NCI-H748 treated with DMSO at 0.1 percent for 48 hours (cell line): ENCODE results near the gene TNS1.
A peak's percentile ranks its signal among the peaks of the same experiment; 100 is the strongest.
"Not testable (repeated sequence)": the region's sequence is repeated elsewhere in the genome, so short reads cannot be mapped to it uniquely, and the experiment has no call there.

Source experiments
- DNase-seq: peaks from one replicate; lab custom pipeline; 2025; lab: John Stamatoyannopoulos, UW

TNS1 gene

DNA sequence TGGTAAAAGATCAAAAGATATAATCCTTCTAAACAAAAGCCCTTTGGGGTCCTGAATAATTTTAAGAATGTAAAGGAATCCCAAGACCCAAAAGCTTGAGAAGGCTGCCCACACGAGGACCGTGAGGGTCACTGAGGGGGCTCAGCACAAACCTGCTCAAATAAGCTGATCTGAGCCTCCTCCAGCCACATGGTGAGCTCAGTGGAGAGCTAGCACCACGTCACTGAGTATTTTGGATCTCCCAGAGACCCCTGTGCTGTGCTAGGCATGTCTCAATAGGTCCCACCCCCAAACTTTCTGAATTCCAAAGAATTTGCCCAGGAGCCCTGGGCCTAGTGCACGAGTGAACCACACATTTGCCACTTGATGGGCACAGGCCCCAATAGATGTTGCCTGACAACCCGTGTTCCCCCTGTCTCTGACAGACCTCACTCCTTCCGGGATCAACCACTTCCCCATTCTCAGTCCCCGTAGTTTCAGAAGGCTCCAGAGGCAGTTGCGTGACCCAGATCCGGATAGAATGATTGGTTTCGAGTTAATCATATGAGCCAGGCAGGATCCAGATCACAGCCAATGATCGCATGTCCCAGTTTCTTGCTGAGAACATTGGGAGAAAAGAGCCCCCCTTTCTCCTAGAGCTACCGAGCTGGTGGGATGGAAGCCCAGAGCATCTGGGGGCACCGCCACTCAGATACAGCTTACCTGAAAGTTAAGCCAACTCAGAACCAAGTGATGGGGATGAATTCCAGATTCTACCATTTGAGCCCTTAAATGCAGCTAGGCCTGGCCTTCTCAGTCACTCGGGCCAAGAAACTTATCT, 203.8 kb downstream of the TNS1 start:
- DNase-seq, result no peak

DNA sequence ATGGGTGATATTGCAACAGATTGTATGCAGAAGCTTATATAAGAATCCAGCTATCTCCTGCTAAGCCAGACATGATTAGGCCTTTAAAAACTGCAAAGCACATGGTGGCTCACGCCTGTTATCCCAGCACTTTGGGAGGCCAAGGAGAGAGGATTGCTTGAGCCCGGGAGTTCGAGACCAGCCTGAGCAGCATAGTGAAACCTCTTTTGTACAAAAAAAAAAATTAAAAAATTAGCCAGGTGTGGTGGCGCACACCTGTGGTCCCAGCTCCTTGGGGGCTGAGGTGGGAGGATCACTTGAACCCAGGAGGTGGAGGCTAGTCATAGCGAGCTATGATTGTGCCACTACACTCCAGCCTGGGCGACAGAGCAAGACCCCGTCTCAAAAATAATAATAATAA, 204.6 kb downstream of the TNS1 start:
- DNase-seq, result no peak

DNA sequence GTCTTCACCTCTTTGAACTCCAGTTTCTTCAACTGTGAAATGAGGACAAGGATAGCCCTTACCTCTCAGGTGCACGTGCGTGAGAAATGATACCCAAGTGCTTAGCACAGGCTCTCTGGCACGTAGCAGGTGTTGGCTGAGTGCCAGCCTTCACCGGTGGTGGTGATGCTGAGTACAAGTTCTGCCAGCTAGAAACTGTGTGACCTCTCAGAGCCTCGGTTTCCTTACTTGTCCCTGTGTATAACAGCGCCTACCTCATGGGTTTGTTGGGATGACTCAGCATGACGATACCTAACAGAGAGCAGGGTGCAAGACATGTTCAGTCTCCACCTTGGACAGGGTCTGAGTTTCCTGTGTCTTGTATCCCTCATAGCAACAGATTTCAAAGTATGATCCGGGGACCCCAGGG, 205.1 kb downstream of the TNS1 start:
- DNase-seq, result peak; percentile 27

DNA sequence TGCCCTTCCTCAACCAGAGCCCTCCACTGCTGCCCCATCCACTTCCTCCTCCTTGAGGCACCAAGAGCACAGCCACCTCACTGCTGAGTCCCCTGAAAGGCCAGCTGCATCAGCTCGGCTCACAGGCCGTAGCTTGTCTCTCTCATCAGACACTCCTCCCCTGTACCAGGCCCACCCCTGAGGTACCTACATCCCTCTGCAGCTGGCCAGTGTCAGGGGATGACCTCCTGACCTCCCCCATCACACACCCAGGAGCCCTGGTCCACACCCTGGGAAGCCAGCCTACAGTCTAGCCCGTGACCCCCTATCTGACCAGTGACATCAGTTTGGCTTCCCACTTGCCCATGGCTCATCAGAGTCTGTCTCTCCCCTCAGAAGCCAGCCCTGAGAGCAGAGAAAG, 205.6 kb downstream of the TNS1 start:
- no peak for DNase-seq

DNA sequence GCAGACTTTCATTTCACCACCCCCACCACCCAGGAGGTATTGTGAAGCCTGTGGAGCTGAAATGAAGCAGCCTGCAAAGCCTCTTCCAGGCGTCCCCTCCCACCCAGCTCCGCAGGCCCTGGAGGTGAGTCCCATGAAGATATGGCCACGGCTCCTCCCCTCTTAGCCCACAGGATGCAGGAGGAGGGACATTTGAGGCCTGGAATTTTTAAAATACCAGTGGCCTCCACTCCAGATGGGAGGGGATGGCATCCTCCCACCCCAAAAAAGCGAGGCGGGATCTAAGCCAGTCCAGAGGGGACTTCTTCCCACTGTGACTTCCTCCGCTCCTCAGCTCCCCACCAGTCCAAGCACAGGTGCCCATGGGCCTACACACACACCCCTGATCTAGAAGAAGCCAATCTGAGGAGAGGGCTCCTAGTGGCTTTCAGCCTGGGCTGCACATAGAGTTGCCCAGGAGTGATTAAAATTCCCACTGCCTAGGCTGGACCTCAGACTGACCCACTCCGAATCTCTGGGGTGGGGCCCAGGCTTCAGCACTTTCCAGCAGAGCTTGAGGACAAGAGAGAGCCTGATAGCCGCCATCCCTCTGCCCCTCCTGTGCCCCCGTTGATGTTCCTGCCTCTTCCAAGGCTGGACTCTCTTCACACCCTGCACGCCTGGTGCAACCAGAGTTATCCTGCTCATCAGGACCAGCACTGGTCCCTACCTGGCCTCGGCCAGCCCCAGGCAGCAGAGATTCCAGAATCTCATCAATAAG, 206.9 kb downstream of the TNS1 start:
- DNase-seq, result no peak

DNA sequence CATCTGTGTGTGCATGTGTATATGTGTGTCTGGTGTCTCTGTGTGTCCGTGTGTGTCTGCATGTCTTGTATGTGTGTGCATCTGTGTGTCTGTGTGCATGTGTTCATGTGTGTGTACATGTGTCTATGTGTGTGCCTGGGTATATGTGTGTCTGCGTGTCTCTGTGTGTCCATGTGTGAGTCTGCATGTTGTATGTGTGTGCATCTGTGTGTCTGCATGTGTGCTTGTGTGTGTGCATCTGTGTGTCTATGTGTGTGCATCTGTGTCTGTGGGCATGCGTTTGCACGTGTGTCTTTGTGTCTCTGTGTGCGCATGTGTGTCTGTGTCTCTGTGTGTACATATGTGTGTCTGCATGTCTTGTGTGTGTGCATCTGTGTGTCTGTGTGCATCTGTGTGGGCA, 207.7 kb downstream of the TNS1 start:
- no peak for DNase-seq

DNA sequence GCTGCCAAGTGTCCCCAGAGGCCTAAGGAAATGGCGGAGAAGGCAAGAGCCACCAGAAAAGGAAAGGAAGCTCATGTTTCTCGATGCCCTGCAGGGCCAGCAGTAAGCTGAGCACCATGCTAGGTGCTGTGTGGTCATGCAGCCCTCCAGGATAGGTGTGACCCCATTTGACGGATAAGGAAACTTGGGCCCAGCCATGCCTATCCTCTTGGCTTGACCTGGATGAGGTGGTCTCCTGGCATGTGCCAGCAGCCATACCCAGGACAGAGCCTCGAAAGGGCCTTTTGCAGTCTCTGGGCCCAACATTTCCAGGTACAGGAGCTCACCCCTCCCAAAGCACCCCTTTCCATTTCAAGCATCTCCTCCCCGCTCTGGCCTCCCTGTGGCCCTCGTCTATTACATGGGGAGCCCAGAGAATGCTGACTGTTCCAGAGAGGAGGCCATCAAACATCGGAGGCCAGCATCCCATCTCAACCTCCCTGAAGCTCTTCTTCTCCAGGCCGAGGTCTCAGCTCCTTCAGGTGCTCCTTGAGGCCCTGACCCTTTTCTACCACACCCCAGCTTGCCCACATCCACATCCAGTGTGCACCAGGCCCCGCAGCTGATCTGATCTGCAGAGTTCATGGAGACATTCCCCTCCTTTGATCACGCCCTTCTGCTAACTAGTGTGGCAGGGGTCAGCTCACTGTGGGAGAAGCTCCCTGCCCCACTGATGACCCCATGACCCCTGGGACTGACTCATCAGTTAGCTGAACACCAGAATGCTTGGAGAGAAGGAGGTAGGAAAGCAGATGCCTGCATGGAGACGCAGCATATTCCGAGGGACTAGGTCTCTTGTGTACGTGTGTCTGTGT, 208.4 kb downstream of the TNS1 start:
- no peak for DNase-seq

DNA sequence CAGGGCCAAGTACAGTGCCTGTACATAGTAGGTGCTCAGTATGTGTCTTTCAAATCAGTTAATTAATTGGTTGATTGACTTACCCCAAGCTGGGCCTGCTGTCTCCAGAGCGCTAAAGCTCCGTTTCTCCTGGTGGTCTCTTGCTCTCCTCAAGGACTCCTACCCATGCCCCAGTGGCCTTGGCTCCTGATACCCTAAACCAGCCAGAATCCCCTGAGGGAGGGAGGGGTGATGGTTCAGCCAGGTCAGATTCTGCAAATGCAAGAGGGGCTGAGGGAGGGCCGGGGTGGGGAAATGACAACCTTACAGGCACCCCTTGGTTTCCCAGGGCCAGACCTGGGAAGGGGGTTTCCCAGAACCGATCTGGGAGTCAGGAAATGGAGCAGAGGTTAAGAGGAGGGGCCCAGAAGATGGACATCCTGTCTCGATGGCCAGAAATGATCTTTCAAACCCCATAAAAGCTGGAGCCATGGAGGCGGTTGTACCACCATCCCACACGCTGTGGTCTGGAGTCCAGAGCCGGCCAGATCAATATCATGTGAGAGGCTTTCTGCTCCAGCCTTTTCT, 209.1 kb downstream of the TNS1 start:
- no peak for DNase-seq

DNA sequence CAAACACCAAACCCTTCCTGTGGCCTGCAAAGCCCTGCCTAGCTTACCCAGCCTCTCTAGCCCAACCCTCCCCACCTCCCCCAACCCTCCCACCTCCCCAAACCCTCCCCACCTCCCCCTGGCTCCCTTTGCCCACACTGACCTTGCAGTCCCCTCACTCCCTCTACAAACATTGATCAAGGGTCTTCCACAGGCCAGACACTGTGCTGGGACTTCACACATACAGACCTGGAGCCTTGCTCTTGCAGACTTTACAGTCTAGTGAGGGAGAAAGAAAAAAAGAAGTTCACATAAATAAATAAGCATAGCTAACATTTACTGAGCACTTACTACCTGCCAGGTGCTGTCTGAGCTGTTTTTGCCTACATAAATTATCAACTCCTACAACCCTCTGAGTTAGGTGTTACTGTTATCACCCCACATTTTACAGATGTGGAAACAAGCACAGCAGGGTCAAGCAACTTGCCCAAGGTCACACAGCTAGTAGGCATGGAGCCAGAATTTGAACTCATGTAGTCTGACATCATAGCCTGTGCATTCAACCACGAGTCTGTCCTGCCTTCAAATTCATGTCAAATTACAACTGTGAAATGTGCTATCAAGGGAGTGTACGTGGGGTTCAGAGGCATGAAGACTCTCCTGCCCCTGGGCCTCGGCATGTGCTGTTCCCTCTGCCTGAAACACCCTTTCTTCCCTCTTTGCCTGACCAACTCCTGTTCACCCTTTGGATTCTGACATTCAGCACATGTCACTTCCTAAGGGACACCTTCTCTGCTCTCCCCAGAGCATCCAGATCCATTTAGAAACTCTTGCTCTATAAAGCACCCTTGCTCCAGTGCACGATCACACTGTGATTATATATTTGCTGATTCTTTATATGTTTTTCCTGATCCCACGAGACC, 209.9 kb downstream of the TNS1 start:
- DNase-seq, result no peak

DNA sequence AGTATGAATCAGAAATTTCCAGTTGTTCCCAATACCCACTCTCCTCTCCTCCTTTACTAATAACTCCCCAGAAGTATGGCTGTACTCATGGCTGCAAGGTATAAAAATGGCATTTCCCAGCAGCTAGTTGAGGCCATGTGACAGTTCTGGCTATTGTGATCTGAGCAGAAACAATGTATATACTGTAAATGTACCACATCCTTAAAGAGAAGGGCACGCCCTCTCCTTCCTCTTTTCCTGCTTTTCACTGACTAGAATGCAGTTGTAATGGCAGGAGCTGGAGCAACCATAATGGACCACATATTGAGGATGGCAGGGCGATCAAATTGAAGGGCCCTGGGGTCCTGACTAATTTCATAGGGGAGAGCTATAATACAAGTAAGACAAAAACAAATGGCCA, 211.2 kb downstream of the TNS1 start:
- DNase-seq, result no peak

DNA sequence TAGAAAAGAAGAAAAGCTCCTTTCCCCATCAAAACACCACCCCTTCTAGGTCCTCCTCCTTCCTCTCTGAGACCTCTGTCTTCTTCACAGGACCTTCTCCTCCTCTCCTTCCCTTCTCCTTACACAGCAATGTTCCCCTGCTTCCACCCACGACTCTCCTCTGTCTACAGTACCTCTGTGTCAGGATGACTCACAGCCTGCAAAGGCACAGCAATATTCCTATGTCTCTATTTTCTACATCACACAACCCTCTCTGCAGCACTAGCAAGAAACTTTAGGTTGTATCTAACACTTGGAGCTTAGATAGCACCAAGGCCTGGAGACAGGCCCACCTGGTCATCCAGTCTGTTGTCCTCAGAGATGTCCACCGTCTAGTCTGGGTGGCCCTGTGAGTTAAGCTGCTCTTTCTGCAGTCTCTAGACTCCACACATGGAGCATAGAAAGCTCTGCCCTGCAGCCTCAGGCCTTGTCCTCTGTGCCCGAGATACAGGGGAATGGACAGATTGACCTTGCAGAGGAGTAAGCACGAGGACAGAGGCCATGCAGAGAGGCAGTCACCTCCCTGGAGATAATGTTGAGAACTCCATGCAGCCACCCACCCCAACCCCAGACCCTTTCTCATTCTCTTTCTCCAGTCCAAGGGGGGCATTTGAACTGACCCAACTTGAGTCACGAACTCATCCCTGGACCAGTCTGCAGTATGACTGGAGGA, 212.0 kb downstream of the TNS1 start:
- DNase-seq, result no peak

DNA sequence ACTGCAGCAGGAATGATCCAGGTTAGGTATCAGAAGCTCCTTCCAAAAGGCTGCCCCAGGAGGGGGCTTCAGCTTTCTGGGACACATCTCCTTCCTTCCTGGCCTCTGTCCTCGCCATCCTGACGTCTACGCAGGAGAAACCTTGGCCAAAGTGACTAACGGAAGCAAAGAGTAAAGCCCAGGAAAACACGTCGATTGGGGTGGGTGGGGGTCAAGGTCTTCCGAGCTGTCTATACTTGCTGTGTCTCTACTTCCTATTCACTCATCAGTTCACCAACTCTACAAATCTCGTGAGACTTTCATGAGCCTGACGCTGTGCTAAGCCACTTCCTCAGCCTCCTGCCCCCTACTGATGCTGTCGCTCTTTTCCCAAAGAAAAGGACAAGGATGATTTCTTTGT, 212.6 kb downstream of the TNS1 start:
- no peak for DNase-seq

DNA sequence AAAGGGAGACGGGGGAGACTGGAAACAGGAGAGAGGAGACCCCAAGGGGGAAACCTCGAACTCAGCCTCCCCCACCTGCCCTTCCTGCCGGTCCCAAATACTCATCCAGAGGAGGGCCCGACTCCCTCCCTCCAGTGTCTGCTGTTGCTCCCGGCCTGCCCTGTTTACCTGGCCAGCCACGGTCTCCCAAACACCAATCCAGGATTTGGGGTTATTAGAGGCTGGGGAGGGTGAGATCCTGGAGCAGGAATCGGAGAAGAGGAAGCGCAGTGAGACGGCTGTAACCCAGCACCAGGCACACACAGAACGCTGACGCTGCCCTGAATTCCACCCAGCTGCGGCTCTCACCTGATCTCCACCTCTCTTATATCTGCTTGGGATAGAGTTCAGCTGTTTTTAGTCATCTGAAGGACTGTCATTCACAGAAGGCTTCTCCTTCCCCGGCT, 213.0 kb downstream of the TNS1 start:
- DNase-seq, result no peak

DNA sequence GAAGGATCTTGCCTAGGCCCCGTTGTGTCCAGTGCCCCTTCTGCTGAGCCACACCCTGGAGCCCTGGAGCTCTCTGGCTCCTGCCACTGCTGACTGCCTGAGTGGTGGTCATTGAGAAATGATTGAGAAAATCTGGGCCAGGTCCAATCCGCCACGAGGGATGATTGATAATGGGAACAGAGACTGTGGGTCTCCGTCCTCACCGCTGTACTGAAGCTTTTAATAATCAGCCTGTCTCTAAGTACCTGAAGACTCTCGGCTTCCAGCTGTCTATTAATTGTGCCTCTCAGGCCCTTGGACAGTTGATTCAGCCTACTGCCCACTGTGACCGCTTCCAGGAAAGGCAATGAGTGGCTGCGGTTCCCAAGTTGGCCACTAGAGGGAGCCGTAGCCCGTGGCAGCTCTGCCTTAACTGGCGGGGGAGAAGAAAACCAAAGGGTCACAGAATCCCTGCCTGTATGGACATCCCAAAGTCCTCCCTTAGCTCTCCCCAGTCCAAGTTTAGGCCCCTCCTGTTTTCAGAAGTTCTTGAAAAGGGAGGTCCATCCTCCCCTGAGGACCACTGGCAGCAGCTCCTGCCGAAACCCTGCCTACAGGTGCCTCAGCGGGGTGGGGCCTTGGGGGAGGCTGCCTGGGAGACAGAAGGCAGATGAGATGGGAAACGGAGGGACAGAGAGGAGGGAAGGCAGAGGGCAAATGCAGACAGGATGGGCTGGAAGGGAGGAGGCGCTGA, 213.6 kb downstream of the TNS1 start:
- DNase-seq, result peak; percentile 32

DNA sequence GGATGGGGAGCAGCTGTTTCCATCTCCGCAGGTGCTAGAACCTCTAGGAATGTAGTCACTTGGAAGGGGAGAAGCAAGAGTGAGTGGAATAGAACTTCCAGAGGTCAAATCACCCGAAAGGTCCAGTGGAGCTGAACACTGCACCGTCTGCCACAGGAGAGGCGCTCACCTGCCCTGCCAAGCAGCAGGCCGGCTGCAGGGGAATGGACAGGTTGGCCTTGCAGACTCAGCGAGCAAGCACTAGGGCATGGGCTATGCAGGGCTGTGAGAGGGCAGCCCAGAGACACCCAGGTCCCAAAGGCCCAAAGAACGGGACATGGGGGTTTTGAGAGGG, 214.2 kb downstream of the TNS1 start:
- no peak for DNase-seq

DNA sequence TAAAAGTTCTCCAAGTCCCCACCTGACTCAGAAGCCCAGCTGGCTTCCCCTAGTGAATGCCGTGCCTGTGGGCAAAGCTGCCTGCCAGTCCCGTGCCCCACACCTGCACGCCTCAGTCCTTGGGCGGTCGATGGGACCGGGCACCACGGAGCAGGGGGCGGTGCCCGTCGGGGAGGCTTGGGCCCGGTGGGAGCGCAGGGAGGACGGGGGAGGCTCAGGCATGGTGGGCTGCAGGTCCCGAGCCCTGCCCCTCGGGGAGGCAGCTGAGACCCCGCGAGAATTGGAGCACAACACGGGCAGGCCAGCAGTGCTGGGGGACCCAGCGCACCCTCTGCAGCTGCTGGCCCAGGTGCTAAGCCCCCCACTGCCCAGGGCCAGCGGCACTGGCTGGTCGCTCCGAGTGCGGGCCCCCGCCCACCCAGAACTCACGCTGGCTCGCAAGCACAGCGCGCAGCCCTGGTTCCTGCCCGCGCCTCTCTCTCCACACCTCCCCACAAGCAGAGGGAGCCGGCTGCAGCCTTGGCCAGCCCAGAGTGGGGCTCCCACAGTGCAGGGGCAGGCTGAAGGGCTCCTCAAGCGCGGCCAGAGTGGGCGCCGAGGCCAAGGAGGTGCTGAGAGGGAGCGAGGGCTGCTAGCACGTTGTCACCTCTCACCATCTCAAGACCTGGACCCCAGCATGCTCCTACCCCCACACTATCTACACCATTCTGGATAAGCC, 215.5 kb downstream of the TNS1 start:
- DNase-seq, result no peak

DNA sequence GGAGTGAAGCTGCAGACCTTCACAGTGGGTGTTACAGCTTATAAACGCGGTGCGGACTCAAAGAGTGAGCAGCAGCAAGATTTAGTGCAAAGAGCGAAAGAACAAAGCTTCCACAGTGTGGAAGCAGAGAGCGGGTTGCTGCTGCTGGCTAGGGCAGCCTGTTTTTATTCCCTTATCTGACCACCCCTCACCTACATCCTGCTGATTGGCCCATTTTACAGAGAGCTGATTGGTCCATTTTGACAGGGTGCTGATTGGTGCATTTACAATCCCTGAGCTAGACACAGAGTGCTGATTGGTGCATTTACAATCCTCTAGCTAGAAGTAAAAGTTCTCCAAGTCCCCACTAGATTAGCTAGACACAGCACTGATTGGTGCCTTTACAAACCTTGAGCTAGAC, 216.2 kb downstream of the TNS1 start:
- DNase-seq, result not testable (repeated sequence)

DNA sequence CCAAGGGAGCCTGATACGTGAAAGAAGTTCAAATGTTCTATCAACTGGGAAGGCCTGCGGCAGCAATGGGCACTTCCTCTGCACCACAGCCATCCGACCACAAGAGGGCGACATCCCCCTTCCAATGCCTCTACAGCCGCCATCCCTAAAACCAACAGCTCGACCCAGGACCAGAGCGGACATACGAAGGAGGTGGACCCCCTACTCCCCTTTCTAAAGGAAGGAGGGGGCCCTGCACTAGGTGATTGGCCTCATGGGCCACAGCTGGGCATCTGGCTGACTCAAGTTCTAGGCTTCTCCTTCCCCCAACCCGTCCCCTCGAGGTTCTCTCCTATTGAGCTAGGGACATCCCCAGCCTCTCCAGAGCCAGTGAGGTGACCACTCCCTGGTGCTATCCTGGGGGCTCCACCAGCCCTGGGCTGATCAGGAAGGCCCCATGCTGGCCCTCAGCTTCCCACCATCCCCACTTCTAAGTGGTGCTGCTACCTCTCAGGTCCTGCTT, 217.2 kb downstream of the TNS1 start:
- peak; percentile 69 for DNase-seq

DNA sequence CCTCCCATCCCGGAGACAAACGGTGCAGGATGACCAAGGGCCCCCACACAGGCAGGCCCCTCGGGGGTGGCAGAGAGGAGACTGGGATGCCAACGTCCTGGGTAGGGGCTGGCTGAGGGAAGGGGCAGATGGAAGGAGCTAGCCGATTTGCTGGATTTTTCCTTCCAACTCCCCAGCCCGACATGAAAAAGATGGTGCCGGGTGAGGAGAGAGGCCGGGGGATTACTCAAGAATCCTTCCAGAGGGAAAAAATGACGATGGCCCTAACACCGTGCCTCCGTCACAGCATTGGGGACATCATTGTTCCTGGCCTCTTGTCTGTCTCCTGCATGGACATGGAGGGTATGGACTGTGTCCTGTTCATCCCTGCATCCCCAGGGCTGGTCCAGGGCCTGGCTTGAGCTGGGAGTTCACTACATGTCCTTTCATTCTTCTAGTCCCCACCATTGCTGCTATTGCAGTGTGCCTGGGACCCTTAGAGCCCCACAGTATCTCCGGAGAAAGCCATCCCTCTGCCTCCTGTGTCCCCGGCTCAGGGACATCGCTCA, 217.7 kb downstream of the TNS1 start:
- DNase-seq, result no peak
